SK-N-SH (cell line): ENCODE data around the gene RAB40C. TPM values are rescaled to one million over a fixed set of nuclear protein-coding genes. Genes with fewer than 3 reads are reported as not detected.

Experiments
- CTCF ChIA-PET: fragments of 300-600, 350-600 bp; formaldehyde crosslinking; extraction: SDS; loops from one replicate; lab custom pipeline; 2021; lab: Yijun Ruan, JAX
- POLR2A ChIA-PET: fragments of 350-600 bp; sonication (Branson Sonifier 250); formaldehyde crosslinking; extraction: SDS; loops from one replicate; lab custom pipeline; 2020; ENCODE audit warnings: antibody characterized with exemption, inconsistent platforms; lab: Yijun Ruan, JAX
- DNase-seq: peaks from one replicate; pipeline ENCODE4 v3.0.0; 2012
- H2AFZ ChIP-seq: fragments of 200-600 bp; sonication (generic); 2 replicates; pipeline ENCODE4 v1.8.1; 2016; ENCODE audit warnings: antibody characterized with exemption, mild to moderate bottlenecking, low read depth
- H3F3A ChIP-seq: fragments of 200-600 bp; sonication (generic); replicated peaks from 2 replicates; pipeline ENCODE3; 2016; ENCODE audit warnings: antibody characterized with exemption, mild to moderate bottlenecking; ENCODE audit not compliant: insufficient read depth
- H3K27ac ChIP-seq, 2 experiments: fragments of 200-500 bp in 1 of 2; fragments of 200-600 bp in 1 of 2; sonication (Bioruptor generic) in 1 of 2; sonication (generic), shearing (Covaris generic) in 1 of 2; 2 replicates each; pipeline versions ENCODE4 v1.5.1 to v1.6.1; 2014 to 2016; ENCODE audit warnings: low read depth in 2 of 2, inconsistent platforms in 1 of 2, low read length in 1 of 2, mild to moderate bottlenecking in 1 of 2, mixed read lengths in 1 of 2
- H3K27me3 ChIP-seq: fragments of 200-600 bp; sonication (generic), shearing (Covaris generic); 2 replicates; pipeline ENCODE4 v1.6.1; 2016; ENCODE audit warnings: mixed run types; ENCODE audit not compliant: insufficient read depth
- H3K36me3 ChIP-seq, 2 experiments: fragments of 200-500 bp in 1 of 2; fragments of 200-600 bp in 1 of 2; sonication (Bioruptor generic) in 1 of 2; sonication (generic) in 1 of 2; replicated peaks in 1 of 2; 2 replicates each; pipeline versions ENCODE3 to v1.5.1; 2014 to 2016; ENCODE audit warnings: low read length in 1 of 2, mild to moderate bottlenecking in 1 of 2; ENCODE audit not compliant: insufficient read depth in 2 of 2, control insufficient read depth in 1 of 2
- H3K4me1 ChIP-seq, 2 experiments: fragments of 200-500 bp in 1 of 2; fragments of 200-600 bp in 1 of 2; sonication (Bioruptor generic) in 1 of 2; sonication (generic), shearing (Covaris generic) in 1 of 2; 2 replicates each; pipeline versions ENCODE4 v1.5.1 to v1.6.1; 2014 to 2016; ENCODE audit warnings: low read depth in 1 of 2, low read length in 1 of 2, mixed run types in 1 of 2; ENCODE audit not compliant: insufficient read depth in 2 of 2, control insufficient read depth in 1 of 2
- H3K4me2 ChIP-seq: fragments of 200-600 bp; sonication (generic), shearing (Covaris generic); 2 replicates; pipeline ENCODE4 v1.6.1; 2017; ENCODE audit warnings: mixed run types
- H3K4me3 ChIP-seq, 2 experiments: fragments of 200-500 bp in 1 of 2; fragments of 200-600 bp in 1 of 2; sonication (Bioruptor generic) in 1 of 2; sonication (generic), shearing (Covaris generic) in 1 of 2; 2 replicates each; pipeline versions ENCODE4 v1.5.1 to v1.8.1; 2014 to 2016; ENCODE audit warnings: low read depth in 2 of 2, inconsistent platforms in 1 of 2, low read length in 1 of 2, mild to moderate bottlenecking in 1 of 2, mixed read lengths in 1 of 2, moderate library complexity in 1 of 2
- H3K79me2 ChIP-seq: fragments of 200-600 bp; sonication (generic); 2 replicates; pipeline ENCODE4 v1.8.1; 2017; ENCODE audit warnings: mild to moderate bottlenecking; ENCODE audit not compliant: insufficient read depth
- H3K9ac ChIP-seq: fragments of 200-600 bp; sonication (generic); 2 replicates; pipeline ENCODE4 v1.6.1; 2017; ENCODE audit warnings: mixed run types
- H3K9me2 ChIP-seq: fragments of 200-600 bp; sonication (generic); 2 replicates; pipeline ENCODE4 v1.6.1; 2017; ENCODE audit warnings: mixed run types
- H3K9me3 ChIP-seq: fragments of 200-600 bp; sonication (generic); 2 replicates; pipeline ENCODE4 v1.6.1; 2017; ENCODE audit warnings: mixed run types, mild to moderate bottlenecking, moderate library complexity
- H4K20me1 ChIP-seq: fragments of 200-600 bp; sonication (generic); 2 replicates; pipeline ENCODE4 v1.6.1; 2017; ENCODE audit warnings: mild to moderate bottlenecking, mixed run types; ENCODE audit not compliant: insufficient read depth
- CHD2 ChIP-seq: fragments of 150-350 bp; IDR thresholded peaks from 2 replicates; pipeline ENCODE4 v1.6.1; 2018; ENCODE audit warnings: low read length; ENCODE audit not compliant: partially characterized antibody
- ELF1 ChIP-seq: IDR thresholded peaks from 2 replicates; pipeline ENCODE4 v1.4.0; 2012
- EP300 ChIP-seq, 2 experiments: IDR thresholded peaks; 2 replicates each; pipeline versions ENCODE4 v1.4.0 to v1.6.1; 2012; ENCODE audit warnings: borderline replicate concordance in 1 of 2, low read depth in 1 of 2, low read length in 1 of 2
- FOXM1 ChIP-seq: IDR thresholded peaks from 2 replicates; pipeline ENCODE4 v1.4.0; 2012; ENCODE audit warnings: low read depth, mild to moderate bottlenecking
- GABPA ChIP-seq: IDR thresholded peaks from 2 replicates; pipeline ENCODE4 v1.4.0; 2012; ENCODE audit warnings: low read depth, mild to moderate bottlenecking
- GATA2 ChIP-seq: sonication (generic); formaldehyde crosslinking; IDR thresholded peaks from 2 replicates; pipeline ENCODE4 v1.5.0; 2020; ENCODE audit warnings: mild to moderate bottlenecking, missing genetic modification reagents
- IRF3 ChIP-seq: fragments of 150-350 bp; IDR thresholded peaks from 2 replicates; pipeline ENCODE4 v1.6.1; 2016; ENCODE audit warnings: mild to moderate bottlenecking, low read depth, low read length
- JUND ChIP-seq: IDR thresholded peaks from 2 replicates; pipeline ENCODE4 v1.4.0; 2012
- MEF2A ChIP-seq: IDR thresholded peaks from 2 replicates; pipeline ENCODE4 v1.4.0; 2012; ENCODE audit warnings: low read depth, borderline replicate concordance
- MXI1 ChIP-seq: IDR thresholded peaks from 2 replicates; pipeline ENCODE4 v1.6.1; 2012; ENCODE audit warnings: mild to moderate bottlenecking, low read depth, low read length, improper control_type of control experiment
- NFIC ChIP-seq: IDR thresholded peaks from 2 replicates; pipeline ENCODE4 v1.4.0; 2012; ENCODE audit warnings: borderline replicate concordance
- NRF1 ChIP-seq: IDR thresholded peaks from 2 replicates; pipeline ENCODE4 v1.6.1; 2012; ENCODE audit warnings: low read depth, mild to moderate bottlenecking, low read length
- RAD21 ChIP-seq: IDR thresholded peaks from 2 replicates; pipeline ENCODE4 v1.6.1; 2012; ENCODE audit warnings: mild to moderate bottlenecking, low read length
- REST ChIP-seq: IDR thresholded peaks from 2 replicates; pipeline ENCODE4 v1.6.1; 2012; ENCODE audit warnings: mild to moderate bottlenecking, low read depth, low read length, moderate library complexity
- RFX5 ChIP-seq: IDR thresholded peaks from 2 replicates; pipeline ENCODE4 v1.6.1; 2012; ENCODE audit warnings: mild to moderate bottlenecking, improper control_type of control experiment, low read length
- RXRA ChIP-seq: IDR thresholded peaks from 2 replicates; pipeline ENCODE4 v1.4.0; 2012; ENCODE audit warnings: low read depth, mild to moderate bottlenecking, borderline replicate concordance
- SIN3A ChIP-seq: IDR thresholded peaks from 2 replicates; pipeline ENCODE4 v1.6.1; 2012; ENCODE audit warnings: low read depth, mild to moderate bottlenecking, low read length, moderate library complexity, borderline replicate concordance
- SMC3 ChIP-seq: IDR thresholded peaks from 2 replicates; pipeline ENCODE4 v1.6.1; 2012; ENCODE audit warnings: low read depth, low read length, improper control_type of control experiment
- TCF12 ChIP-seq: IDR thresholded peaks from 2 replicates; pipeline ENCODE4 v1.4.0; 2012
- USF1 ChIP-seq: IDR thresholded peaks from 2 replicates; pipeline ENCODE4 v1.4.0; 2012; ENCODE audit warnings: low read depth, borderline replicate concordance
- USF2 ChIP-seq: fragments of 150-350 bp; IDR thresholded peaks from 2 replicates; pipeline ENCODE4 v1.6.1; 2017; ENCODE audit warnings: antibody characterized with exemption, low read length, low read depth, borderline replicate concordance
- YY1 ChIP-seq: IDR thresholded peaks from 2 replicates; pipeline ENCODE4 v1.4.0; 2012; ENCODE audit warnings: low read depth, mild to moderate bottlenecking
- WGBS: methylation state at CpG from one replicate; pipeline ENCODE4 v1.1.6; 2017; ENCODE audit warnings: low lambda C conversion rate; 5-methylcytosine and 5-hydroxymethylcytosine counted together
- polyA plus RNA-seq, 3 experiments: library from polyadenylated mRNA; depleted of rRNA; stranded (reverse); fragments of >200 nt; gene quantifications; 2 replicates each; pipeline ENCODE4 v1.2.3, GENCODE V29; 2012

The RAB40C gene
- polyA plus RNA-seq, 1 of the 3 experiments (the other 2 are of a cell fraction), result 13.0 TPM

- TF ChIP-seq REST (no peak), JUND (no peak), MEF2A (no peak), RXRA (no peak), TCF12 (no peak)
Measured at GRCh38 chr16:582614-583331, 7.1 kb upstream of the RAB40C start (continued).

GRCh38 chr16:583470-583814 is 6.4 kb upstream of the RAB40C start:
- Histone ChIP-seq H3K4me3 (no peak overlapping the region), H3K9me2 (no peaks in the 10 kb centered on the region), H4K20me1 (no peaks in the 10 kb centered on the region), H3K36me3 (peaks cover 3 to 15% of the 10 kb centered on the region in 2 experiments), H3K79me2 (peaks cover 16% of the 10 kb centered on the region), H3K9ac (no peak overlapping the region), H3K9me3 (no peaks in the 10 kb centered on the region), H3F3A (peaks cover 17% of the 10 kb centered on the region), H2AFZ (no peak overlapping the region), H3K4me2 (no peak overlapping the region), H3K4me1 (peaks cover 21 to 30% of the 10 kb centered on the region in 2 experiments; a peak in 2 of 4 replicates), H3K27me3 (no peaks in the 10 kb centered on the region), H3K27ac (no peak overlapping the region)
- ChIA-PET CTCF (no interaction called here), POLR2A (no interaction called here)
- TF ChIP-seq GABPA, result no peak
- no peak for TF ChIP-seq ELF1
- no peak for TF ChIP-seq GATA2 (CRISPR knock-in tag)
- no peak for TF ChIP-seq IRF3
- no peak for TF ChIP-seq YY1
- TF ChIP-seq JUND, result no peak
- no peak for TF ChIP-seq MXI1
- TF ChIP-seq NRF1, result no peak
- TF ChIP-seq USF2, result no peak
- no peak for TF ChIP-seq FOXM1
- no peak for TF ChIP-seq NFIC
- no peak for TF ChIP-seq USF1
- TF ChIP-seq RFX5, result no peak
- no peak for TF ChIP-seq SIN3A
- no peak for TF ChIP-seq CHD2
- TF ChIP-seq EP300 (IDR thresholded peaks at IDR 0.05; ENCODE audit: borderline replicate concordance in 1 of 2, low read depth in 1 of 2, low read length in 1 of 2), result no peak
- TF ChIP-seq RAD21, result no peak
- no peak for TF ChIP-seq SMC3
- WGBS, result 98% methylated on average over 8 of the region's 16 CpGs
- DNase-seq, result no peak
